DOHH2 (cell line): ENCODE data around the gene SORBS1.

Experiments used
- H3F3A ChIP-seq: fragments of 200-600 bp; sonication (generic), shearing (Covaris generic); 2 replicates; pipeline ENCODE4 v1.6.0; 2016; ENCODE audit warnings: antibody characterized with exemption, mild to moderate bottlenecking; ENCODE audit not compliant: control insufficient read depth, insufficient read depth
- H3K27ac ChIP-seq: fragments of 200-600 bp; sonication (generic); 2 replicates; pipeline ENCODE4 v1.5.1; 2014; ENCODE audit warnings: low read depth, mild to moderate bottlenecking, low read length, moderate library complexity
- H3K27me3 ChIP-seq: fragments of 200-600 bp; sonication (generic); 2 replicates; pipeline ENCODE4 v1.6.1; 2014; ENCODE audit warnings: mild to moderate bottlenecking, low read length, mixed read lengths; ENCODE audit not compliant: control insufficient read depth
- H3K36me3 ChIP-seq: fragments of 200-600 bp; sonication (generic); 2 replicates; pipeline ENCODE4 v1.6.1; 2014; ENCODE audit warnings: mild to moderate bottlenecking, low read length, moderate library complexity, mixed read lengths; ENCODE audit not compliant: control insufficient read depth
- H3K4me1 ChIP-seq: fragments of 200-600 bp; sonication (generic); 2 replicates; pipeline ENCODE4 v1.6.1; 2014; ENCODE audit warnings: mild to moderate bottlenecking, low read length, mixed read lengths; ENCODE audit not compliant: control insufficient read depth
- H3K4me2 ChIP-seq: fragments of 200-600 bp; sonication (generic); 2 replicates; pipeline ENCODE4 v1.6.0; 2014; ENCODE audit warnings: mild to moderate bottlenecking, low read length, moderate library complexity
- H3K4me3 ChIP-seq: fragments of 200-600 bp; sonication (generic); 2 replicates; pipeline ENCODE4 v1.5.1; 2014; ENCODE audit warnings: mild to moderate bottlenecking, low read length, mixed read lengths
- H3K79me2 ChIP-seq: fragments of 200-600 bp; sonication (generic); 2 replicates; pipeline ENCODE4 v1.6.1; 2014; ENCODE audit warnings: mild to moderate bottlenecking, low read length, mixed read lengths; ENCODE audit not compliant: control insufficient read depth
- H3K9me2 ChIP-seq: fragments of 200-600 bp; sonication (generic); replicated peaks from 2 replicates; pipeline ENCODE4 v1.6.1; 2014; ENCODE audit warnings: mild to moderate bottlenecking, low read length, mixed read lengths; ENCODE audit not compliant: control insufficient read depth
- H3K9me3 ChIP-seq: fragments of 200-600 bp; sonication (generic); 2 replicates; pipeline ENCODE4 v1.6.1; 2014; ENCODE audit warnings: antibody characterized with exemption, low read length, mixed read lengths; ENCODE audit not compliant: control insufficient read depth, insufficient read depth
- H4K20me1 ChIP-seq: fragments of 200-600 bp; sonication (generic); 2 replicates; pipeline ENCODE4 v1.6.0; 2014; ENCODE audit warnings: low read depth, mild to moderate bottlenecking, antibody characterized with exemption, low read length, moderate library complexity; ENCODE audit not compliant: control insufficient read depth, insufficient read depth
- CTCF ChIP-seq: fragments of 200-600 bp; sonication (generic); IDR thresholded peaks from one replicate; pipeline ENCODE4 v1.5.1; 2014; ENCODE audit warnings: antibody characterized with exemption, mild to moderate bottlenecking, low read depth, low read length; ENCODE audit not compliant: poor library complexity, severe bottlenecking
- EZH2phosphoT487 ChIP-seq: fragments of 200-600 bp; sonication (generic); IDR thresholded peaks from 2 replicates; pipeline ENCODE4 v1.6.1; 2017; ENCODE audit warnings: borderline replicate concordance, mild to moderate bottlenecking, antibody characterized with exemption, low read length, moderate library complexity, mixed read lengths

Gene SORBS1

GRCh38 chr10:95308389-95309302 is 252.5 kb downstream of the SORBS1 start:
- TF ChIP-seq CTCF: no peak
- TF ChIP-seq EZH2phosphoT487: no peak
- H3K4me1 ChIP-seq: peaks cover 11% of the 10 kb centered on the region
- H3F3A ChIP-seq: no peaks in the 10 kb centered on the region
- no peak overlapping the region for H3K4me3 ChIP-seq
- H3K9me2 ChIP-seq: no peaks in the 10 kb centered on the region
- H4K20me1 ChIP-seq: no peaks in the 10 kb centered on the region
- no peaks in the 10 kb centered on the region for H3K36me3 ChIP-seq
- H3K79me2 ChIP-seq: no peaks in the 10 kb centered on the region
- H3K27me3 ChIP-seq: no peaks in the 10 kb centered on the region
- H3K27ac ChIP-seq: no peak overlapping the region
- no peaks in the 10 kb centered on the region for H3K9me3 ChIP-seq
- H3K4me2 ChIP-seq: no peak overlapping the region

- H3K27me3 ChIP-seq: no peaks in the 10 kb centered on the region
- H3K79me2 ChIP-seq: no peaks in the 10 kb centered on the region
- no peak overlapping the region for H3K4me3 ChIP-seq
- no peaks in the 10 kb centered on the region for H3K9me2 ChIP-seq
- H3K36me3 ChIP-seq: no peaks in the 10 kb centered on the region
- H3K4me1 ChIP-seq: peaks cover 11% of the 10 kb centered on the region
- no peak overlapping the region for H3K27ac ChIP-seq
- no peak overlapping the region for H3K4me2 ChIP-seq
- no peaks in the 10 kb centered on the region for H4K20me1 ChIP-seq
- H3K9me3 ChIP-seq: no peaks in the 10 kb centered on the region
- H3F3A ChIP-seq: no peaks in the 10 kb centered on the region
- TF ChIP-seq CTCF: no peak
- TF ChIP-seq EZH2phosphoT487: no peak
Measured at GRCh38 chr10:95306851-95307250, 254.3 kb downstream of the SORBS1 start.

- Histone ChIP-seq H3K27me3 (no peaks in the 10 kb centered on the region), H3K36me3 (no peaks in the 10 kb centered on the region), H3F3A (no peaks in the 10 kb centered on the region), H3K4me2 (no peak overlapping the region), H3K79me2 (no peaks in the 10 kb centered on the region), H3K9me3 (no peaks in the 10 kb centered on the region), H3K9me2 (no peaks in the 10 kb centered on the region), H3K27ac (no peak overlapping the region), H4K20me1 (no peaks in the 10 kb centered on the region), H3K4me3 (no peak overlapping the region), H3K4me1 (peaks cover 11% of the 10 kb centered on the region)
- TF ChIP-seq EZH2phosphoT487: no peak
- no peak for TF ChIP-seq CTCF
Measured at GRCh38 chr10:95306318-95306650, 254.9 kb downstream of the SORBS1 start.
